Activated T-helper 17 cell treated with anti-CD3 and anti-CD28 coated beads, Interleukin-2, amount 50 U/mL, for 72 hours (primary cell): ENCODE data around the gene FIBCD1. TPM values are rescaled to one million over a fixed set of nuclear protein-coding genes. Genes with fewer than 3 reads are reported as not detected.

ENCODE experiments used
- ATAC-seq: fragments of 150-1000 bp; cut with Tn5 transposase; replicated peaks from 2 replicates; pipeline ENCODE4 v1.10.0; 2021; ENCODE audit warnings: mild to moderate bottlenecking, moderate library complexity
- H3K27ac Mint-ChIP-seq: one replicate; pipeline ENCODE4 v1.8.0; 2022; ENCODE audit warnings: mixed read lengths
- H3K27me3 Mint-ChIP-seq: one replicate; pipeline ENCODE4 v1.8.0; 2022; ENCODE audit warnings: mixed read lengths
- H3K36me3 Mint-ChIP-seq: one replicate; pipeline ENCODE4 v1.8.0; 2022; ENCODE audit warnings: low read depth, mild to moderate bottlenecking, mixed read lengths
- H3K4me1 Mint-ChIP-seq: one replicate; pipeline ENCODE4 v1.8.0; 2022; ENCODE audit warnings: mixed read lengths
- H3K4me3 Mint-ChIP-seq: one replicate; pipeline ENCODE4 v1.8.0; 2022; ENCODE audit warnings: mild to moderate bottlenecking, mixed read lengths
- H3K9me3 Mint-ChIP-seq: one replicate; pipeline ENCODE4 v1.8.0; 2022; ENCODE audit warnings: mixed read lengths
- total RNA-seq, 2 donors: library from RNA; stranded (reverse); gene quantifications; one replicate each; pipeline ENCODE4 v1.2.3, GENCODE V29; 2022

FIBCD1 gene
- total RNA-seq, 2 donors from 2014 or later: not detected

GRCh38 chr9:130899051-130899748 is 39.8 kb downstream of the FIBCD1 start:
- no peak for ATAC-seq
- H3K9me3 Mint-ChIP-seq: no peaks in the 10 kb centered on the region
- H3K27ac Mint-ChIP-seq: no peak overlapping the region

DNA sequence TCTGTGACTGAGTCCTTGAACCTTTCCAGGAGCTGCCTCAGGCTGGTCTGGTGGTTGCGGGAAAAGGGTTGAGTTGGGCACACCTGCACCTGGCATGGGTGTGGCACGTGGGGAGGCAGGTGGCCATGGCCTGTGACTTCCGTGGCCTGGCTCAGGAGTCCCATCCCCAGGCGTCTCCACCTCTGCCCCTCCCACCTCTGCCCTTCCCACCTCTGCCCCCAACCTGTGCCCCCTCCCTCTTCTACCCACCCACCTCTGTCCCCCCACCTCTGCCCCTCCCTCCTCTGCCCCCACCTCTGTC is 40.5 kb downstream of the FIBCD1 start:
- no peak overlapping the region for H3K4me3 Mint-ChIP-seq
- no peaks in the 10 kb centered on the region for H3K36me3 Mint-ChIP-seq
- H3K27me3 Mint-ChIP-seq: no peaks in the 10 kb centered on the region
- no peak overlapping the region for H3K27ac Mint-ChIP-seq
- no peaks in the 10 kb centered on the region for H3K9me3 Mint-ChIP-seq
- no peaks in the 10 kb centered on the region for H3K4me1 Mint-ChIP-seq
- ATAC-seq: no peak

More at GRCh38 chr9:130899051-130899748, 39.8 kb downstream of the FIBCD1 start:
- H3K36me3 Mint-ChIP-seq: no peaks in the 10 kb centered on the region
- H3K27me3 Mint-ChIP-seq: no peaks in the 10 kb centered on the region
- H3K4me1 Mint-ChIP-seq: no peaks in the 10 kb centered on the region
- H3K4me3 Mint-ChIP-seq: no peak overlapping the region

- Mint-ChIP-seq H3K27me3 (no peaks in the 10 kb centered on the region), H3K4me3 (no peak overlapping the region), H3K4me1 (no peaks in the 10 kb centered on the region), H3K9me3 (no peaks in the 10 kb centered on the region), H3K36me3 (no peaks in the 10 kb centered on the region), H3K27ac (no peak overlapping the region)
- no peak for ATAC-seq
These were observed 41.0 kb downstream of the FIBCD1 start for GRCh38 chr9:130897848-130898551.

- Mint-ChIP-seq H3K27me3 (no peaks in the 10 kb centered on the region), H3K4me3 (no peak overlapping the region), H3K36me3 (no peaks in the 10 kb centered on the region), H3K4me1 (no peaks in the 10 kb centered on the region), H3K9me3 (no peaks in the 10 kb centered on the region), H3K27ac (no peak overlapping the region)
- no peak for ATAC-seq
These were observed 41.8 kb downstream of the FIBCD1 start for GRCh38 chr9:130897105-130897751.

- Mint-ChIP-seq H3K27me3 (no peaks in the 10 kb centered on the region), H3K36me3 (no peaks in the 10 kb centered on the region), H3K9me3 (no peaks in the 10 kb centered on the region), H3K4me1 (no peaks in the 10 kb centered on the region), H3K4me3 (no peak within 1 kb of the TSS), H3K27ac (no peak within 1 kb of the TSS)
- ATAC-seq: no peak
These were observed 42.6 kb downstream of the FIBCD1 start, which contains the start of gene QRFP for GRCh38 chr9:130896233-130897014. QRFP (minus strand) TSS chr9:130896812; CDS start chr9:130893838, 2,974 bp downstream.

DNA sequence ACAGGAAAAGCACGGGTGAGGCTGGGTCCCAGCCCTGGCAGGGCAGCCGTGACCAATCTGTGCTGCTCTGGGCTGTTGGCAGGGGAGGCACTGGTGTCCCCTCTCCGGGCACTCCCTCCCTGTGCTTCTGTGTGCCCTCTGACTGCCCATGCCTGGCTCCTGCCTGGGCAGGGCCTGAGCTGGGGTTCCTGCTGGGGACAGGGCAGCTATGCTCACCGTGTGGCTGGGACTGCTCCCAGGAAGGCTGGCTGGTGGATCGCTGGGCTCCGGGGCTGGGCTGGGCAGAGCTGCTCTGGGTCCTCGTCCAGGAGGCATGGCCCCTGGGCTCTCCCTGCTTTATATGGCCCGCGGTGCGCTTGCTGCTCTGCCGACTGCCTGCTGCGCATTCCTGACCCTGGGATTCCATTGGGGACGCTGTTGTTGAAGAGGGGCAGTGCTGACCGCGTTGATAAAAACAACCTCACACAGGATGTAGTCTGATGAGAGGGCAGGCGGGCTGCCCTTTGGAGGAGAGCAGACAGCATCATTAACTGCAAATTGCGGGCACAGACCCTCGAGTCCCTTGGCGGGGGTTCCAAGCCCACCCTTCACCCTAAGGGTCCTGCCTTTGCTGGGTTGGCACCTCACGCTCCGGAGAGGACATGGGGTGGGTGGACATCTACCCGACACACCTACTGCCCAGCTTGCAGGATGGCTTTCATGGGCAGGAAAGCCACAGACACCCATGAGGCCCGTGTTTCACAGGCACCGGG is 43.4 kb downstream of the FIBCD1 start:
- Mint-ChIP-seq H3K27me3 (no peaks in the 10 kb centered on the region), H3K9me3 (no peaks in the 10 kb centered on the region), H3K36me3 (no peaks in the 10 kb centered on the region), H3K27ac (no peak overlapping the region), H3K4me1 (no peaks in the 10 kb centered on the region), H3K4me3 (no peak overlapping the region)
- no peak for ATAC-seq

GRCh38 chr9:130895038-130895437 is 44.0 kb downstream of the FIBCD1 start:
- Mint-ChIP-seq H3K4me1 (no peaks in the 10 kb centered on the region), H3K27ac (no peak overlapping the region), H3K9me3 (no peaks in the 10 kb centered on the region), H3K36me3 (no peaks in the 10 kb centered on the region), H3K4me3 (no peak overlapping the region), H3K27me3 (no peaks in the 10 kb centered on the region)
- no peak for ATAC-seq

- Mint-ChIP-seq H3K27ac (no peak overlapping the region), H3K9me3 (no peaks in the 10 kb centered on the region), H3K36me3 (no peaks in the 10 kb centered on the region), H3K27me3 (no peaks in the 10 kb centered on the region), H3K4me3 (no peak overlapping the region), H3K4me1 (no peaks in the 10 kb centered on the region)
- ATAC-seq: no peak
These were observed 44.5 kb downstream of the FIBCD1 start for GRCh38 chr9:130894546-130894945.

DNA sequence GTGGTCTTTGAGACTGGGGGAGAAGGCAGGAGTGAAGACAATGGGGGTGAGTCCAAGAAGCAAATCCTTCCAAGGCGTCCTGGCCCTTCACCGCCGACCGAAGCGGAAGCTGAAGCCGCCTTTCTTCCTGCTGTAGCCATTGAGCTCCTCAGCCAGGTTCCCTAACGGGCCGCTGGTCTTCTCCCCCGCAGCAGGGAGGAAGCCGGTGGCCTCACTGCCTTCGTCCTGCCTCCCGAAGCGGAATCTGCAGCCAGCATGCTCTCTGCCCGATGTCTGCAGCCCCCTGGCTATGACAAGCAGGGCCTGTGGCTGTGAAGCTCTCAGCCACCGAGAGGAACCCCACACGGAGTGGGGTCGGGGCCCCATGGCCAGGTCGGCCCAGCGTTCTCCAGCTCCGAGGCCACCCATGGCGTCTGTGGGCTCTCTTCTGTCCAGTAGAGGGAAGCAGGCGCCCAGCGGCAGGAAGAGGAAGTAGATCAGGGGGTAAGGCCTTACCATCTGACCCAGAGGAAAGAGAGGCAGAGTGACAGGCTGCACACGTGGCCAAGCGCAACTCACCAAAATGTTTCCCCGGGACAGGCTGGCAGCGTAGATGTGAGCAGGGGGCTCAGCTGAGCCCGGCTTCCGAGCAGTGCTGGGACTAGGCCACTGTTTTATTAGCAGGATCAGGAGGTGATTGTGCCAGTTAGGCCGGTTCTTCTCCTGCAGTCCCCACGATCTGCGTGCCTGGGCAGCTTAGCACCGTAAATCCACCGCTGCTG is 45.5 kb downstream of the FIBCD1 start:
- Mint-ChIP-seq H3K9me3 (no peaks in the 10 kb centered on the region), H3K4me1 (no peaks in the 10 kb centered on the region), H3K27me3 (no peaks in the 10 kb centered on the region), H3K27ac (no peak overlapping the region), H3K4me3 (no peak overlapping the region), H3K36me3 (no peaks in the 10 kb centered on the region)
- no peak for ATAC-seq

GRCh38 chr9:130892477-130893304 is 46.4 kb downstream of the FIBCD1 start:
- Mint-ChIP-seq H3K27me3 (no peaks in the 10 kb centered on the region), H3K27ac (no peak overlapping the region), H3K4me1 (no peaks in the 10 kb centered on the region), H3K4me3 (no peak overlapping the region), H3K9me3 (no peaks in the 10 kb centered on the region), H3K36me3 (peaks cover 5% of the 10 kb centered on the region)
- ATAC-seq: no peak

DNA sequence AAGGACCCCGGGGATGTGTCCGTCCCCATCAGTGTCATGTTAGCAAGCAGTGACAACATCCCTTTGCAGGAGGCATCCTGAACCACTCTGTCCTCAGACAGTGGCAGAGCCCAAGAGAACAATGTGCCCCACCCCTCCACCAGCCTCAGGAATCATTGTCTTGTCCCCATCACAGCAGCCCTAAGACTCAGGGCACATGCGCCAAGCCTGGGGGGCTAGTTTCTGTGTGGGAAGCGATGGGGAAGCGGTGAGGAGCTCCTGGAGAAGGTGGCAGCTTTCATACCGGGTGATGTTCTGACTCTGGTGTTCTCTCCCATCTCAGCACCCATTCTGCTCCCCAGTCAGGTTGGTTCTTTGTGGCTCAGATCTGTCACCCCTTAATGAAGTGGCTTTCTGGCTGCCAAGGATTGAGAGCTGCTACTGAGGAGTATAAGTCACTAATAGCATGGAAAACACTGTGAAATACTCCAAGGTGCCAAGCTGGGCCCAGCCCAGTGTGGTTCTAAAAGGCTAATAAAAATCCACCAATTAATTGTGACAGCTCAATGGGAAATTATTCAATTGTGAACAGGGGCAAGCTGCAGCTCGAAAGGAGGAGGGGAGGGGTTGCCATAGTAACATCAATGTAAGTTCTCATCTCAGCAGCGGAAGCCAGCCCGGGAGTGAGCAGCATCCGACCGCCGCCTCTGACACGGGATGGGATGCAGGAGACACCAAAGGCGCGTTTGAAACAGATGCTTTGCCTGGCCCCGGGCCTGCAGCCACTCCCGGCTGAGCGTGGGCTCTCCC is 47.2 kb downstream of the FIBCD1 start:
- Mint-ChIP-seq H3K36me3 (peaks cover 11% of the 10 kb centered on the region), H3K27me3 (no peaks in the 10 kb centered on the region), H3K27ac (no peak overlapping the region), H3K9me3 (no peaks in the 10 kb centered on the region), H3K4me3 (no peak overlapping the region), H3K4me1 (no peaks in the 10 kb centered on the region)
- no peak for ATAC-seq
